NK-92 (cell line): ENCODE measurements around the gene LAMA2.

Experiments
- DNase-seq: peaks from one replicate; lab custom pipeline; 2025; ENCODE audit not compliant: unreplicated experiment; lab: John Stamatoyannopoulos, UW

Gene LAMA2

GRCh38 chr6:129507846-129508245 lies 624.9 kb downstream of the LAMA2 start:
- no peak for DNase-seq

- DNase-seq = no peak
Measured at GRCh38 chr6:129508477-129509145, 625.7 kb downstream of the LAMA2 start.

- no peak for DNase-seq
Measured at GRCh38 chr6:129510950-129511349, 628.0 kb downstream of the LAMA2 start.

GRCh38 chr6:129513471-129513870 lies 630.5 kb downstream of the LAMA2 start:
- DNase-seq = no peak

- no peak for DNase-seq
Measured at GRCh38 chr6:129515004-129515403, 632.1 kb downstream of the LAMA2 start.

GRCh38 chr6:129516005-129516404 lies 633.1 kb downstream of the LAMA2 start:
- DNase-seq = no peak

- no peak for DNase-seq
Measured at GRCh38 chr6:129516787-129517186, 633.8 kb downstream of the LAMA2 start.

- no peak for DNase-seq
Measured at GRCh38 chr6:129517288-129517687, 634.4 kb downstream of the LAMA2 start.

- DNase-seq = no peak
Measured at GRCh38 chr6:129519750-129520149, 636.8 kb downstream of the LAMA2 start.

GRCh38 chr6:129521946-129522345 lies 639.0 kb downstream of the LAMA2 start:
- DNase-seq = no peak

GRCh38 chr6:129523816-129524215 lies 640.9 kb downstream of the LAMA2 start:
- no peak for DNase-seq

GRCh38 chr6:129525055-129525454 lies 642.1 kb downstream of the LAMA2 start:
- no peak for DNase-seq

GRCh38 chr6:129534926-129535325 lies 652.0 kb downstream of the LAMA2 start:
- no peak for DNase-seq

- DNase-seq = no peak
Measured at GRCh38 chr6:129536271-129536670, 653.3 kb downstream of the LAMA2 start.

GRCh38 chr6:129539032-129539431 lies 656.1 kb downstream of the LAMA2 start:
- no peak for DNase-seq

GRCh38 chr6:129542705-129543104 lies 659.8 kb downstream of the LAMA2 start:
- no peak for DNase-seq

- DNase-seq = no peak
Measured at GRCh38 chr6:129543981-129544380, 661.0 kb downstream of the LAMA2 start.

GRCh38 chr6:129544892-129545612 lies 662.1 kb downstream of the LAMA2 start:
- no peak for DNase-seq

GRCh38 chr6:129546702-129547101 lies 663.8 kb downstream of the LAMA2 start:
- no peak for DNase-seq

GRCh38 chr6:129551486-129551885 lies 668.5 kb downstream of the LAMA2 start:
- DNase-seq = no peak

GRCh38 chr6:129552413-129552812 lies 669.5 kb downstream of the LAMA2 start:
- no peak for DNase-seq

GRCh38 chr6:129555206-129555832 lies 672.4 kb downstream of the LAMA2 start:
- DNase-seq = no peak
